Adrenal gland (tissue), 19 donors: ENCODE measurements around the gene TBC1D3B. TPM values are rescaled to one million over a fixed set of nuclear protein-coding genes. Genes with fewer than 3 reads are reported as not detected.
"Not testable (repeated sequence)": the region's sequence is repeated elsewhere in the genome, so short reads cannot be mapped to it uniquely, and the experiment has no call there.

Source experiments
- DNase-seq, 7 donors: peaks; one replicate each; pipeline ENCODE4 v3.0.0-alpha.2; 2019 to 2020
- H3K27ac ChIP-seq, 5 donors: fragments of 200-600 bp; sonication (generic) in 4 of 5; 1 replicate in 3 of 5; 2 replicates in 2 of 5; pipeline versions ENCODE4 v1.5.1 to v1.8.0; 2016 to 2020; ENCODE audit warnings: mild to moderate bottlenecking in 1 of 5
- H3K27me3 ChIP-seq: fragments of 200-600 bp; 2 replicates; pipeline ENCODE4 v1.8.0; 2021
- H3K36me3 ChIP-seq, 2 donors: fragments of 200-600 bp; replicated peaks in 1 of 2; 1 replicate in 1 of 2; 2 replicates in 1 of 2; pipeline versions ENCODE4 v1.5.1 to v1.8.0; 2018 to 2022
- H3K4me1 ChIP-seq, 2 donors: fragments of 200-600 bp; replicated peaks in 1 of 2; 1 replicate in 1 of 2; 2 replicates in 1 of 2; pipeline versions ENCODE4 v1.5.1 to v1.8.0; 2018 to 2021
- H3K4me3 ChIP-seq, 4 donors: fragments of 200-600 bp; sonication (generic) in 3 of 4; one replicate each; pipeline ENCODE4 v1.5.1; 2016 to 2018
- H3K9me3 ChIP-seq, 3 donors: fragments of 200-600 bp; sonication (generic) in 1 of 3; replicated peaks in 1 of 3; 1 replicate in 2 of 3; 2 replicates in 1 of 3; pipeline versions ENCODE4 v1.5.1 to v1.8.0; 2016 to 2021
- CTCF ChIP-seq, 6 experiments: fragments of 450-650 bp in 4 of 6; fragments of 200-600 bp in 2 of 6; sonication (generic) in 1 of 6; IDR thresholded peaks; 1 replicate in 5 of 6; 2 replicates in 1 of 6; pipeline versions ENCODE4 v1.5.1 to v1.8.0; 2016 to 2021; ENCODE audit warnings: antibody characterized with exemption in 6 of 6, mild to moderate bottlenecking in 2 of 6, moderate library complexity in 1 of 6
- POLR2A ChIP-seq, 2 donors: fragments of 450-650 bp; IDR thresholded peaks; one replicate each; pipeline ENCODE4 v1.6.1; 2017; ENCODE audit warnings: antibody characterized with exemption in 2 of 2, mild to moderate bottlenecking in 2 of 2, moderate library complexity in 1 of 2
- WGBS, 4 donors: extraction: QIAGEN DNeasy Blood & Tissue Kit in 2 of 4; methylation state at CpG; one replicate each; pipeline versions ENCODE4 v1.1.5 to v1.1.7; 2013 to 2017; 5-methylcytosine and 5-hydroxymethylcytosine counted together
- intact Hi-C, 2 donors: fragments of 100-400 bp; cut with DNase I; formaldehyde crosslinking; loops; one replicate each; pipeline versions ENCODE4 v1.14.1 to v1.15.0; 2022 to 2023
- long read RNA-seq, 10 donors: library from polyadenylated mRNA in 3 of 10; unstranded in 2 of 10; stranded (forward) in 1 of 10; transcript quantifications; one replicate each; pipeline ENCODE4 v2.0.0 and lab custom pipeline, GENCODE V29; 2021 to 2026
- polyA plus RNA-seq, 3 donors: library from polyadenylated mRNA; stranded (reverse); fragments of 200-250 nt in 2 of 3; fragments of 350-450 nt in 1 of 3; fragmentation: Illumina TruSeq in 1 of 3; extraction: RNeasy Lipid Tissue Mini Kit (QIAGEN cat#74804) in 1 of 3; gene quantifications; one replicate each; pipeline ENCODE4 v1.2.3, GENCODE V29; 2013 to 2014
- total RNA-seq, 9 donors: library from RNA; depleted of rRNA in 4 of 9; stranded (reverse); fragments of >200 nt in 4 of 9; fragments of 120-200 nt in 1 of 9; fragmentation: NEBNext Ultra II Directional in 1 of 9; extraction: Animal tissue kit (Norgen Biotek cat#: 25700) in 1 of 9; gene quantifications; one replicate each; pipeline versions ENCODE4 v1.1.0 to v1.2.4, GENCODE V29; 2013 to 2023
- donor health status: healthy with polysubstance abuse.
- donor health status: Bipolar disorder and iron deficiency.
- donor health status: DM: yes; HTN: yes; CAD: no.
- donor health status: DM: no; HTN: no; CAD: no.
- donor health status: DM: no; HTN: no; CAD: no.
- donor health status: DM: yes; HTN: yes; CAD: no.

The TBC1D3B gene
- 10 to 100 TPM in 1 of 9 donors, 1 to 10 TPM in 5, under 1 TPM in 1, not detected in 2; 0.39 to 10.5 (median 2.7) TPM for total RNA-seq
- 10 to 100 TPM in 2 of 3 donors, not detected in 1; 10.4 to 12.9 TPM for polyA plus RNA-seq
- long read RNA-seq, donor 1: 0 reads
- long read RNA-seq, donor 2: 0 reads
- long read RNA-seq, donor 3: 0 reads
- long read RNA-seq, donor 4: 0 reads
- long read RNA-seq, donor 5: 0 reads
- long read RNA-seq, donor 6: 0 reads
- long read RNA-seq, donor 7: 0 reads
- long read RNA-seq, donor 8: 0 reads
- long read RNA-seq, donor 9: 0 reads
- long read RNA-seq, donor 10: 0 reads

- H3K9me3 ChIP-seq, intact Hi-C loops, H3K4me3 ChIP-seq, H3K36me3 ChIP-seq, H3K27ac ChIP-seq, H3K4me1 ChIP-seq, DNase-seq, H3K27me3 ChIP-seq: not testable (repeated sequence)
- no CpG with 5 or more reads among the region's 11 CpGs for WGBS, 4 donors
Observed at GRCh38 chr17:36176536-36176935, at the start of gene TBC1D3B. Gene TBC1D3B (minus strand): TSS chr17:36176636. CDS start chr17:36175050, 1,586 bp downstream.

- H3K9me3 ChIP-seq, H3K4me1 ChIP-seq, intact Hi-C loops, H3K36me3 ChIP-seq, DNase-seq, H3K27me3 ChIP-seq, H3K27ac ChIP-seq, H3K4me3 ChIP-seq: not testable (repeated sequence)
- WGBS, 4 donors: 79 to 96% (median 92%) methylated on average over 12 of the region's 12 CpGs
Observed at GRCh38 chr17:36222967-36223366, 46.5 kb upstream of the TBC1D3B start.

GRCh38 chr17:36221581-36222100 lies 45.2 kb upstream of the TBC1D3B start:
- intact Hi-C loops: not testable (repeated sequence)
- WGBS, 4 donors: 72 to 95% (median 85%) methylated on average over 4 of the region's 4 CpGs

GRCh38 chr17:36220737-36221580 lies 44.5 kb upstream of the TBC1D3B start:
- H3K4me1 ChIP-seq, H3K9me3 ChIP-seq, DNase-seq, intact Hi-C loops, H3K4me3 ChIP-seq, H3K27me3 ChIP-seq, H3K36me3 ChIP-seq, H3K27ac ChIP-seq: not testable (repeated sequence)
- 67 to 74% (median 71%) methylated on average over 3 of the region's 3 CpGs for WGBS, 4 donors

More at GRCh38 chr17:36221581-36222100, 45.2 kb upstream of the TBC1D3B start:
- not testable (repeated sequence) for H3K9me3 ChIP-seq, H3K27me3 ChIP-seq, H3K27ac ChIP-seq, H3K36me3 ChIP-seq, DNase-seq, H3K4me3 ChIP-seq, H3K4me1 ChIP-seq

GRCh38 chr17:36219556-36219955 lies 43.1 kb upstream of the TBC1D3B start:
- H3K27me3 ChIP-seq, H3K27ac ChIP-seq, intact Hi-C loops, H3K4me1 ChIP-seq, H3K4me3 ChIP-seq, DNase-seq, H3K36me3 ChIP-seq, H3K9me3 ChIP-seq: not testable (repeated sequence)
- WGBS, 4 donors: 86 to 100% (median 92%) methylated on average over 1 of the region's 1 CpG

- H3K27ac ChIP-seq, intact Hi-C loops, H3K36me3 ChIP-seq, H3K4me1 ChIP-seq, H3K9me3 ChIP-seq, H3K27me3 ChIP-seq, H3K4me3 ChIP-seq, DNase-seq: not testable (repeated sequence)
- WGBS, 4 donors: 65 to 78% (median 73%) methylated on average over 7 of the region's 7 CpGs
Observed at GRCh38 chr17:36215406-36216308, 39.2 kb upstream of the TBC1D3B start.

- H3K36me3 ChIP-seq: no peaks in the 10 kb centered on the region
- no peaks in the 10 kb centered on the region for H3K9me3 ChIP-seq
- no peaks in the 10 kb centered on the region for H3K27me3 ChIP-seq
- no peak overlapping the region for H3K27ac ChIP-seq
- H3K4me1 ChIP-seq: no peaks in the 10 kb centered on the region
- DNase-seq: no peak
- no peak overlapping the region for H3K4me3 ChIP-seq
- intact Hi-C loops: no loop called here
- no peak for TF ChIP-seq POLR2A (IDR thresholded peaks at IDR 0.05)
- TF ChIP-seq CTCF (IDR thresholded peaks at IDR 0.05): no peak
Observed at GRCh38 chr17:36214918-36215317, 38.5 kb upstream of the TBC1D3B start.
